Fibroblast of lung (primary cell): ENCODE measurements around the gene TBX10. TPM values are rescaled to one million over a fixed set of nuclear protein-coding genes. Genes with fewer than 3 reads are reported as not detected.

Source experiments
- DNase-seq, 2 donors: peaks; one replicate each; pipeline versions ENCODE4 v3.0.0 to v3.0.0-alpha.2; 2010; ENCODE audit warnings: low read depth in 2 of 2
- H2AFZ ChIP-seq: 2 replicates; pipeline ENCODE4 v1.5.1; 2012; ENCODE audit warnings: low read length, control low read depth, inconsistent platforms
- H3K27ac ChIP-seq: 2 replicates; pipeline ENCODE4 v1.5.1; 2011; ENCODE audit warnings: low read length, control low read depth; ENCODE audit not compliant: insufficient read depth
- H3K27me3 ChIP-seq: 2 replicates; pipeline ENCODE4 v1.5.1; 2011; ENCODE audit warnings: mild to moderate bottlenecking, low read length; ENCODE audit not compliant: control insufficient read depth, insufficient read depth
- H3K36me3 ChIP-seq: 2 replicates; pipeline ENCODE4 v1.5.1; 2011; ENCODE audit warnings: low read length; ENCODE audit not compliant: control insufficient read depth, insufficient read depth
- H3K4me1 ChIP-seq: 2 replicates; pipeline ENCODE4 v1.5.1; 2011; ENCODE audit warnings: low read length; ENCODE audit not compliant: control insufficient read depth, insufficient read depth; ENCODE audit errors: extremely low read depth
- H3K4me2 ChIP-seq: 2 replicates; pipeline ENCODE4 v1.5.1; 2011; ENCODE audit warnings: low read length, control low read depth; ENCODE audit not compliant: insufficient read depth; ENCODE audit errors: extremely low read depth
- H3K4me3 ChIP-seq, 4 experiments: fragments of 200-600 bp in 1 of 4; sonication (generic) in 1 of 4; replicated peaks in 1 of 4; 2 replicates each; pipeline ENCODE4 v1.5.1; 2011 to 2016; ENCODE audit warnings: low read length in 4 of 4, low read depth in 3 of 4, mild to moderate bottlenecking in 3 of 4, control low read depth in 2 of 4, inconsistent platforms in 1 of 4, mixed read lengths in 1 of 4; ENCODE audit not compliant: insufficient read depth in 1 of 4; ENCODE audit errors: control extremely low read depth in 1 of 4
- H3K79me2 ChIP-seq: 2 replicates; pipeline ENCODE4 v1.5.1; 2012; ENCODE audit warnings: mild to moderate bottlenecking, low read length, inconsistent platforms; ENCODE audit not compliant: control insufficient read depth, insufficient read depth
- H3K9ac ChIP-seq: 2 replicates; pipeline ENCODE4 v1.5.1; 2011; ENCODE audit warnings: mild to moderate bottlenecking, low read length, control low read depth; ENCODE audit not compliant: insufficient read depth
- H3K9me3 ChIP-seq: 2 replicates; pipeline ENCODE4 v1.5.1; 2012; ENCODE audit warnings: low read depth, low read length; ENCODE audit not compliant: control insufficient read depth, insufficient read depth
- H4K20me1 ChIP-seq: 2 replicates; pipeline ENCODE4 v1.5.1; 2011; ENCODE audit warnings: low read length; ENCODE audit not compliant: control insufficient read depth, insufficient read depth; ENCODE audit errors: extremely low read depth
- EZH2 ChIP-seq: IDR thresholded peaks from 2 replicates; pipeline ENCODE4 v1.5.1; 2012; ENCODE audit warnings: low read length, control low read depth, mild to moderate bottlenecking; ENCODE audit errors: missing control alignments
- polyA plus RNA-seq, 2 donors: library from polyadenylated mRNA; depleted of rRNA in 1 of 2; stranded (reverse) in 1 of 2; unstranded in 1 of 2; fragments of >200 nt; gene quantifications; 2 replicates each; pipeline ENCODE4 v1.2.1, GENCODE V29; 2011 to 2012; ENCODE audit warnings: missing spikeins in 1 of 2
- total RNA-seq: library from RNA; depleted of rRNA; stranded (reverse); fragments of >200 nt; gene quantifications from 2 replicates; pipeline ENCODE4 v1.2.1, GENCODE V29; 2014
- TF ChIP-seq, protein P1 (sequence below), 2 donors: IDR thresholded peaks in 1 of 2; conservative IDR thresholded peaks in 1 of 2; 1 replicate in 1 of 2; 2 replicates in 1 of 2; pipeline ENCODE4 v1.5.1; 2011 to 2012; ENCODE audit warnings: low read length in 2 of 2, control low read depth in 1 of 2, inconsistent platforms in 1 of 2, low read depth in 1 of 2, mild to moderate bottlenecking in 1 of 2

TBX10 gene
- total and polyA plus RNA-seq, 2 donors (not counting 1 experiment from before 2014, with no cell fraction given), result not detected

DNA sequence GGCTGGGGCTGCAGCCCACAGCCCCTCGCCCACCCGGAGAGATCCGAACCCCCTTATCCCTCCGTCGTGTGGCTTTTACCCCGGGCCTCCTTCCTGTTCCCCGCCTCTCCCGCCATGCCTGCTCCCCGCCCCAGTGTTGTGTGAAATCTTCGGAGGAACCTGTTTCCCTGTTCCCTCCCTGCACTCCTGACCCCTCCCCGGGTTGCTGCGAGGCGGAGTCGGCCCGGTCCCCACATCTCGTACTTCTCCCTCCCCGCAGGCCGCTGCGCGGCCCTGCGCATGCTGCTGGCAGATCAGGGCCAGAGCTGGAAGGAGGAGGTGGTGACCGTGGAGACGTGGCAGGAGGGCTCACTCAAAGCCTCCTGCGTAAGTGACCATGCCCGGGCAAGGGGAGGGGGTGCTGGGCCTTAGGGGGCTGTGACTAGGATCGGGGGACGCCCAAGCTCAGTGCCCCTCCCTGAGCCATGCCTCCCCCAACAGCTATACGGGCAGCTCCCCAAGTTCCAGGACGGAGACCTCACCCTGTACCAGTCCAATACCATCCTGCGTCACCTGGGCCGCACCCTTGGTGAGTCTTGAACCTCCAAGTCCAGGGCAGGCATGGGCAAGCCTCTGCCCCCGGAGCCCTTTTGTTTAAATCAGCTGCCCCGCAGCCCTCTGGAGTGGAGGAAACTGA, 55.2 kb downstream of the TBX10 start:
- peak overlapping the region; percentile 67 to 83 (median 82) for H3K4me3 ChIP-seq
- peaks cover 8% of the 10 kb centered on the region for H3K27me3 ChIP-seq
- H2AFZ ChIP-seq, result peak overlapping the region; percentile 20
- H3K79me2 ChIP-seq, result peaks cover 18% of the 10 kb centered on the region
- peak overlapping the region; percentile 82 for H3K27ac ChIP-seq
- peak overlapping the region; percentile 91 for H3K9ac ChIP-seq
- peak overlapping the region; percentile 83 for H3K4me2 ChIP-seq
- H3K4me1 ChIP-seq, result peaks cover 5% of the 10 kb centered on the region
- H4K20me1 ChIP-seq, result no peaks in the 10 kb centered on the region
- peak; percentile 62 to 67 for DNase-seq
- H3K9me3 ChIP-seq, result no peaks in the 10 kb centered on the region
- peaks cover 8% of the 10 kb centered on the region for H3K36me3 ChIP-seq
- TF ChIP-seq EZH2, result no peak
- TF ChIP-seq, protein P1, sequence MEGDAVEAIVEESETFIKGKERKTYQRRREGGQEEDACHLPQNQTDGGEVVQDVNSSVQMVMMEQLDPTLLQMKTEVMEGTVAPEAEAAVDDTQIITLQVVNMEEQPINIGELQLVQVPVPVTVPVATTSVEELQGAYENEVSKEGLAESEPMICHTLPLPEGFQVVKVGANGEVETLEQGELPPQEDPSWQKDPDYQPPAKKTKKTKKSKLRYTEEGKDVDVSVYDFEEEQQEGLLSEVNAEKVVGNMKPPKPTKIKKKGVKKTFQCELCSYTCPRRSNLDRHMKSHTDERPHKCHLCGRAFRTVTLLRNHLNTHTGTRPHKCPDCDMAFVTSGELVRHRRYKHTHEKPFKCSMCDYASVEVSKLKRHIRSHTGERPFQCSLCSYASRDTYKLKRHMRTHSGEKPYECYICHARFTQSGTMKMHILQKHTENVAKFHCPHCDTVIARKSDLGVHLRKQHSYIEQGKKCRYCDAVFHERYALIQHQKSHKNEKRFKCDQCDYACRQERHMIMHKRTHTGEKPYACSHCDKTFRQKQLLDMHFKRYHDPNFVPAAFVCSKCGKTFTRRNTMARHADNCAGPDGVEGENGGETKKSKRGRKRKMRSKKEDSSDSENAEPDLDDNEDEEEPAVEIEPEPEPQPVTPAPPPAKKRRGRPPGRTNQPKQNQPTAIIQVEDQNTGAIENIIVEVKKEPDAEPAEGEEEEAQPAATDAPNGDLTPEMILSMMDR (conservative IDR thresholded peaks at IDR 0.05 in 1 of 2, IDR thresholded peaks at IDR 0.05 in 1 of 2; ENCODE audit: low read depth in 1 of 2, low read length in 2 of 2), result no peak

DNA sequence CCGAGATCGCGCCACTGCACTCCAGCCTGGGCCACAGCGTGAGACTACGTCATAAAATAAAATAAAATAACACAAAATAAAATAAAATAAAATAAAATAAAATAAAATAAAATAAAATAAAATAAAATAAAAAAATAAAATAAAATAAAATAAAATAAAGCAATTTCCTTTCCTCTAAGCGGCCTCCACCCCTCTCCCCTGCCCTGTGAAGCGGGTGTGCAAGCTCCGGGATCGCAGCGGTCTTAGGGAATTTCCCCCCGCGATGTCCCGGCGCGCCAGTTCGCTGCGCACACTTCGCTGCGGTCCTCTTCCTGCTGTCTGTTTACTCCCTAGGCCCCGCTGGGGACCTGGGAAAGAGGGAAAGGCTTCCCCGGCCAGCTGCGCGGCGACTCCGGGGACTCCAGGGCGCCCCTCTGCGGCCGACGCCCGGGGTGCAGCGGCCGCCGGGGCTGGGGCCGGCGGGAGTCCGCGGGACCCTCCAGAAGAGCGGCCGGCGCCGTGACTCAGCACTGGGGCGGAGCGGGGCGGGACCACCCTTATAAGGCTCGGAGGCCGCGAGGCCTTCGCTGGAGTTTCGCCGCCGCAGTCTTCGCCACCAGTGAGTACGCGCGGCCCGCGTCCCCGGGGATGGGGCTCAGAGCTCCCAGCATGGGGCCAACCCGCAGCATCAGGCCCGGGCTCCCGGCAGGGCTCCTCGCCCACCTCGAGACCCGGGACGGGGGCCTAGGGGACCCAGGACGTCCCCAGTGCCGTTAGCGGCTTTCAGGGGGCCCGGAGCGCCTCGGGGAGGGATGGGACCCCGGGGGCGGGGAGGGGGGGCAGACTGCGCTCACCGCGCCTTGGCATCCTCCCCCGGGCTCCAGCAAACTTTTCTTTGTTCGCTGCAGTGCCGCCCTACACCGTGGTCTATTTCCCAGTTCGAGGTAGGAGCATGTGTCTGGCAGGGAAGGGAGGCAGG, 56.0 kb downstream of the TBX10 start, which contains the start of gene GSTP1:
Gene GSTP1, plus strand, starts transcription at position 566 of the 958 bp plus-strand sequence. Its CDS starts 32 bp downstream, at position 598.
- H3K79me2 ChIP-seq, result peaks cover 18% of the 10 kb centered on the region
- no peaks in the 10 kb centered on the region for H3K9me3 ChIP-seq
- peak within 1 kb of the TSS; percentile 67 to 83 (median 82) for H3K4me3 ChIP-seq
- peak within 1 kb of the TSS; percentile 83 for H3K4me2 ChIP-seq
- H2AFZ ChIP-seq, result peak within 1 kb of the TSS; percentile 68
- H3K27me3 ChIP-seq, result peaks cover 8% of the 10 kb centered on the region
- no peaks in the 10 kb centered on the region for H4K20me1 ChIP-seq
- peak within 1 kb of the TSS; percentile 91 for H3K9ac ChIP-seq
- peak within 1 kb of the TSS; percentile 82 for H3K27ac ChIP-seq
- DNase-seq, result peak; percentile 87 to 90
- peaks cover 5% of the 10 kb centered on the region for H3K4me1 ChIP-seq
- H3K36me3 ChIP-seq, result peaks cover 8% of the 10 kb centered on the region
- no peak for TF ChIP-seq EZH2
- TF ChIP-seq, protein P1 (conservative IDR thresholded peaks at IDR 0.05 in 1 of 2, IDR thresholded peaks at IDR 0.05 in 1 of 2; ENCODE audit: low read depth in 1 of 2, low read length in 2 of 2), result peak; percentile 44 to 67

DNA sequence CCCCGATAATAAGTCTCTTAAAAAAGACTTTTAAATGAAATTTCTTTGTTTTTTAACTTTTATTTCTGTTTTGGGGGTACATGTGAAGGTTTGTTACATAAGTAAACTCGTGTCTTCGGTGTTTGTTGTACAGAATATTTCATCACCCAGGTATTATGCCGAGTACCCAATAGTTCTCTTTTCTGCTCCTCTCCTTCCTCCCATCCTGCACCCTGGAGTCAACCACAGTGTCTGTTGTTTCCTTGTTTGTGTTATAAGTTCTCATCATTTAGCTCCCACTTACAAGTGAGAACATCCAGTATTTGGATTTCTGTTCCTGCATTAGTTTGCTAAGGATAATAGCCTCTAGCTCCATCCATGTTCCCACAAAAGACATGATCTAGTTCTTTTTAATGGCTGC, 57.6 kb downstream of the TBX10 start:
- TF ChIP-seq, protein P1 (conservative IDR thresholded peaks at IDR 0.05 in 1 of 2, IDR thresholded peaks at IDR 0.05 in 1 of 2; ENCODE audit: low read depth in 1 of 2, low read length in 2 of 2), result no peak
- TF ChIP-seq EZH2, result no peak

More for the DNA sequence above, 57.6 kb downstream of the TBX10 start:
- H3K4me2 ChIP-seq, result no peak overlapping the region
- H3K27ac ChIP-seq, result no peak overlapping the region
- DNase-seq, result no peak
- no peak overlapping the region for H3K4me3 ChIP-seq
- H3K9ac ChIP-seq, result no peak overlapping the region
- peaks cover 11% of the 10 kb centered on the region for H3K27me3 ChIP-seq
- H2AFZ ChIP-seq, result no peak overlapping the region
- peaks cover 8% of the 10 kb centered on the region for H3K36me3 ChIP-seq
- H3K4me1 ChIP-seq, result peaks cover 5% of the 10 kb centered on the region
- H3K9me3 ChIP-seq, result no peaks in the 10 kb centered on the region
- H4K20me1 ChIP-seq, result no peaks in the 10 kb centered on the region
- H3K79me2 ChIP-seq, result peaks cover 18% of the 10 kb centered on the region
